8988T (cell line): ENCODE results near the gene MIGA1.
A peak's percentile ranks its signal among the peaks of the same experiment; 100 is the strongest.
"Not testable (repeated sequence)": the region's sequence is repeated elsewhere in the genome, so short reads cannot be mapped to it uniquely, and the experiment has no call there.

Source experiments
- DNase-seq: peaks from one replicate; pipeline ENCODE4 v3.0.0; 2011

MIGA1 gene, protein sequence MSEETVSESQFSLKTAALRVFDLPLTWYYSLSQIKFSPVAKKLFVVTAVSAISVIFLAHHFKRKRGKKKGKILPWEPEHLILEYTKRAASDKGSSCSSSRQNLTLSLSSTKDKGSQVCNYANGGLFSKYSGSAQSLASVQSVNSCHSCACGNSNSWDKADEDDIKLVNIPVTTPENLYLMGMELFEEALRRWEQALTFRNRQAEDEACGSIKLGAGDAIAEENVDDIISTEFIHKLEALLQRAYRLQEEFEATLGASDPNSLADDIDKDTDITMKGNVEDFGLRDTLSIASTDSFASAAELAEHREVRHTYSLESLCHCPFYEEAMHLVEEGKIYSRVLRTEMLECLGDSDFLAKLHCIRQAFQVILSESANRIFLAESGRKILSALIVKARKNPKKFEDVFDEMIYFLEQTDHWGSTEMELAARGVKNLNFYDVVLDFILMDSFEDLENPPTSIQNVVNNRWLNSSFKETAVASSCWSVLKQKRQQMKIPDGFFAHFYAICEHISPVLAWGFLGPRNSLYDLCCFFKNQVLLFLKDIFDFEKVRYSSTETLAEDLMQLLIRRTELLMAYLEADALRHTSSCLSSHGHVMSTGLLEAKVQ

GRCh38 chr1:77779529-77780281, at the start of gene MIGA1:
MIGA1 (plus strand) TSS chr1:77779649; CDS start chr1:77783253, 3,604 bp downstream.
- DNase-seq: peak; percentile 45

- DNase-seq: no peak
Observed at GRCh38 chr1:77732090-77732489, 47.4 kb upstream of the MIGA1 start.

DNA sequence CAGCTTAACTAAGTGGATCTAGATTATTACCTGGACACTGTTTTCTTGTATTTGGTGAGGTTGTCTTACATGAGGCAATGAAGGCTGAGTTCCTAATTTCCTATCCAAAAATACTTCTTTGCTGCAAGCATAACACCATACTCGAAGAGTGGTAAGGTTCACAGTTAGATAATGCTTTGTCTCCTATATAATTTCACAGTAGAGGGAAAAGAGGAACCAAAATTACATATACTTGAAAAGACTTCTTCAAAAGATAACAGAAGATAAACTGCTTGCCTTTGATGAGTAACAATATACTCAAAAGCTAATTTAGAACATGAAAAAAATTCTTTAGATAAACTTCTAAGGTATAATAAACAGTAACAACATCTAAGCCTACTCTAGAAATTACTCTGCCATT, 40.2 kb upstream of the MIGA1 start:
- no peak for DNase-seq

DNA sequence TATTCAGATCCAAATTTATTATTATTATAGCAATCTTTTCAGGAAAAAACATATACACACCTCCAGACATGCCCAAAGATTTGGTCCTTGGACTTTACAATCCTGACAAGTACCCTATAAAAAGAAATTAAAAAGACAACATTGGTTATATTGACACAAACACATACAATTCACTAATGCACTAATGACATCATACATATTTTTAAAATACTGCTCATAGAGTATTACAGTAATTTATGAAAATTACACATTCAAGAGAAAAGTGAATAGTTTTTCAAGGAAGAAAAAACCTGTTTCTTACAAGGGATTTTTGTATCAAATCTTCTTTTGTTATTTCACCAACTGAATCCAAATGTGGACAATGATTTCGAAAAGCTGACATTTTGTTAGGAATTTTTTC, 38.1 kb upstream of the MIGA1 start:
- no peak for DNase-seq

GRCh38 chr1:77742011-77742555, 37.4 kb upstream of the MIGA1 start:
- no peak for DNase-seq

GRCh38 chr1:77744576-77744975, 34.9 kb upstream of the MIGA1 start:
- DNase-seq: no peak

DNA sequence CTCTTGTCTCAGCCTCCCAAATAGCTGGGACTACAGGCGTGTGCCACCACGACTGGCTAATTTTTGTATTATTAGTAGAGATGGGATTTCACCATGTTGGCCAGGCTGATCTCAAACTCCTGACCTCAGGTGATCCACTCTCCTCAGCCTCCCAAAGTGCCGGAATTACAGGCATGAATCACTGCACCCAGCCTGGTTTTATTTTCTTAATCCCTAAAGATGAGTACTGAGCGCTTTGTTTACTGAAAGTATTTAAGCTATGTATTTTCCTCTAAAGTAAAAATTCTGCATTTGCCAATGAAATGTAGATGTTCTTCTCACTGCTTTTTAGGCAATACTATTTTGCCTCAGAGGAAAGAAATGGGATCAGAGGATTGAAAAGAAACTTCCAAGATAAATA, 30.0 kb upstream of the MIGA1 start:
- DNase-seq: not testable (repeated sequence)

DNA sequence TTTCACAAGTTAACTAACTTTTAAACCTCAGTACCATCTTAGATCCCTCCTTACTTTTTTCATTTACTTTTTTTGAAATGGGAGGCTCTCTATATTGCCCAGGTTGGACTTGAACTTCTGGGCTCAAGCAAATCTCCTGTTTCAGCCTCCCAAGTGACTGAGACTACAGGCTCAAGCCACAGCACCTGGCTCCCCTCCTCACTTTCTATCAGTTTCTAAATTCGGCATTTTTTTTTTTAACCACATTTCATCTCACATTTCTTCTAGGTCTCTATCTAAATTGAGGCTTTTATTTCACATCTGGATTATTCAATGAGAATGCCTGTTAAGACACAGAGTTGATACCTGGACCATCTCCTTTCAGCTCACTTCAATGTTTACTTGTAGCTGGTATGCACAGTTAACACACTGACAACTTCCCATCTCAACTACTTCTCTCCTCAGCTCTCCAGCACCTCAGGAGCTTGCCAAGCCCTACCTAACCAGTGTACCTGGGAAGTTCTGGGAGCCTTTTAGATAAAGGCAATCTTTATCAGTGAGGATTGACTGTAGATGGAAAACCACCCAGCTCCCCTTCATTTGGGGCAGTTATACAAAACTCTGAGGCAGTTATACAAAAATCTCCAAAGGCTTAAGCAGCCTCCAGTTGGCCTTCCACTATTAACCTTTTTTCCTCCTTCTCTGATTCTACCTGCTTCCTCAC, 23.2 kb upstream of the MIGA1 start:
- no peak for DNase-seq

DNA sequence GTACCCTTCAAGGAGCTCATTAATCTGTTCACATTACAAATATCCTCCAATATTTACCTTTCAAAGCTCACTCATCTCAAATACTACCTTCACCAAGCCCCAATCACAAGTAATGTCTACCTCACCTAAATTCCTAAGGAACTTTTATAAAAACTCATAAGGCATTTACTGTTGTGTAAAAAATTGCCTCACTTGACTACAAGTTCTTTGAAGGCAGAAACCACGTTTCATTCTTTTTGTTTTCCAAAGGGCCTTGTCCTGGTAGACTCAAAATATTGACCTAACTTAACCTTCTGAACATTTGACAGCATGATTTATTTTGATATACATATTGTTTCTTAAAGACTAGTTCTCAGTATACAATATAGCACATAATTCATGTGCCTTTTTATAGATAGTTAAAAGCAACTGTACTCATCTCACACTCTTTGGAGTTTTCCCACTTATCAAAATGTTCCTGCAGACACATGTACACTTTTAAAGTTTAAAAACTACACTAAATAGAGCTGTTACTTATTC, 22.3 kb upstream of the MIGA1 start:
- DNase-seq: no peak

- DNase-seq: no peak
Observed at GRCh38 chr1:77757603-77758002, 21.8 kb upstream of the MIGA1 start.

DNA sequence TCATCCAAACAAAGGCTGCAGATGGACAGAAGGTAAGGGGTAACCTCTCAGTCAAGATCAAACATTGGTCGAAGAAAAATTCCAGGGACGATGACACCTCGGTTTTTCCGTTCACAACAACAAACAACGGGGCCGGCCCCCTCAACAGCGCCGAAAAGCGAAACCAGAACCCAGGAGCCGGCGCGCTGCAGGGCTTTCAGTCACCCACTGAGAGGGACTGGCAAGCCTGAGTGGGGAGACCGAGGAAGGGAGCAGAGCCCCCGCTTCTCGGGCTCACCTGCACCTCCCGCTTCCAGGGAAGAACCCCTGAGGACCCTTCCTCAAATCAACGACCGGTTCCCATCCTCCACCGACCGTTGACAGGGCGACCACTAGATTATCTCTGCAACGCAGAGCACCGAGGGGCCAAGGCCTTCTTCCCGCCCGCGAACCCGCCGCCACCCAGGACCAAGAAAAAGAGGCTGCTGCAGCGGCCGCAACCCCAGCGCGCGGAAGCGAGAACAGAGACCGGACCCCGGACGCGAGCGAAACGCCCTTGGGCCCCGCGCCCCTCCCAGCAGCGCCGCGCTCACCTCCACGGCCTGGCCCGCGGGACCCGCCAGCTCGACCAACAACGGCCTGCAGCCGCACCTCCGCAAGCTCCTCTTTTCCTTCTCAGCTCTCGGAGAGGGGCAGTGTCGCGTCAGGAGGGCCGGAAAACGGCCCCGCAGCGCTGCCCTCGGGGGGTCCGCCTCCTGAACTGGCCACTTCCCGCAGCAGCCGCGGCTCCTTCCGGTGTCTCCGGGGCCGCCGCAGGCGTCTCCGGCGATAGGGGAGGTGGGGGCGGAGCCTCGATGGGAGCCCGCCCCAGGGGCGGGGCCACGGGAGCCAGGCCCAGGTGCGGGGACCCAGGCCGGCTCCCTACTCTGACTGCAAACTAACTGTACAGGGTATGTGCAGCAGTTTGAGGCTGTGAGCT, 20.1 kb upstream of the MIGA1 start, which contains the start of gene USP33:
USP33 (minus strand) TSS at position 782 of the 958 bp plus-strand sequence. CDS start 18,155 bp downstream, outside the sequence.
- peak; percentile 57 for DNase-seq

DNA sequence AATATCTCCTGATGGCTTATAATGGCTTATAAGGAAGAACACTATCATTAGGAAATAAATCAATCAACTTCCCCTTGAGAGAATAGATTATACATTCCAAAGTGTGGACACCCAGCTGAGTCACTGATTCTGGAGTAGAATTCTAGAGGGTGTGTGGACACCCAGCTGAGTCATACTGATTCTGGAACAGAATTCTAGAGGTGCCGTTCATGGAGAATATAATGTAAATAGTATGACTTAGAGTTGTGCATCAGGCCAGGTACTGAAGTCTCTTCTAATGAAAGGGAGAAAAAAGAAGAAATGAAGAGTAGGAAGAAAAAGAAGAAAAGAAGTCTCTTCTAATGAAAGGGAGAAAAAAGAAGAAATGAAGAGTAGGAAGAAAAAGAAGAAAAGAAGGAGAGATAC, 17.4 kb upstream of the MIGA1 start:
- no peak for DNase-seq

DNA sequence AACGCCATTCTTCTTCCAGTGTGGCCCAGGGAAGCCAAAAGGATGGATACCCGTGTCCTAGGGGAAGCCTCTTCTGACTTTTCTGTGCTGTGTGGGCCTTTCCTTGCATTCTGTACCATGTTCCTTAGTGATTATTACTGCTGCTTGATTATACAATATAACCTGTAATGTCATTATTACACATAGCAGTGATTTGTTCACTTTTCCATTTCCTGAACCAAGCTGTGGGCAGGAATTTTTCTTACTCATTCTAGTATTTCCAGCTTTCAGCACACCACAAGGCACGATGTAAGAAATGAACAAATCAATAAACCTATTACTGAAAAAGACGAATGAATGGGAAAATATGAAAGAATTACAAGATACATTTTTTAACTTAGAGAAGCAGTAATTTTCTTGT, 11.4 kb upstream of the MIGA1 start:
- DNase-seq: no peak

GRCh38 chr1:77776007-77776700, 3.3 kb upstream of the MIGA1 start:
- DNase-seq: no peak

DNA sequence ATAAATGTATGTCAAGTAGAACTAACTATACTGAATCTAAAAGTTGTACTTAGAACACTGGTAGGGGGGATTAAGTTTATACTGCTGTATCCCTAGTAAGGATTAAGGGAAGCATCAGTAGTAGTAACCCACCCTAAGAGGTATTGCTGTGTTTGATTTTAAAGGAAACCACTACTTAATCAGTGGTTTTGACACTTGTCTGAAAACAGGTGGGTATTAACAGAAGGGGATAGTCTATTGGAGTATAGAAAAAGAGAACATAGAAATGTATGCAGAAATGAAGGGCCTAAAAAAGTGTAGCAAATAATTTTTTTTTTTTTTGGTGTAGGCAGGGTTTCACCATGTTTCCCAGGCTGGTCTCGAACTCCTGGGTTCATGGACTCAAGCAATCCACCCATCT, 2.2 kb downstream of the MIGA1 start:
- DNase-seq: no peak

DNA sequence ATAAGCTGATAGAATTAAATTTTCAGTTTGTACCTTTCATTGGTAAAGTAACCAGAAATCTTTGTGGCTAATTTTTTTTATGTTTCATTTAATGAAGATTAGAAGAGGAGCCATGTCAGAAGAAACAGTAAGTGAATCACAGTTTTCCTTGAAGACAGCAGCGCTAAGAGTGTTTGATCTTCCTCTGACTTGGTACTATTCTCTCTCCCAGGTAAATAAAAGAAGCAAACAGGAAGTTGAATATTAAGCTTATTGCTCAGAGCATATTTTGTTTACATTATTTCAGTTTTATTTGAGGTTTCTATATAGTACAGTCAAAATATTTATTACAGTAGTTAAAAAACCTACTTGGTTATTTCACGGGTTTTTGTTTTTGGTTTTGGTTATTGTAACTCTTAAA, 3.7 kb downstream of the MIGA1 start:
- no peak for DNase-seq

GRCh38 chr1:77786093-77786741, 6.8 kb downstream of the MIGA1 start:
- not testable (repeated sequence) for DNase-seq

DNA sequence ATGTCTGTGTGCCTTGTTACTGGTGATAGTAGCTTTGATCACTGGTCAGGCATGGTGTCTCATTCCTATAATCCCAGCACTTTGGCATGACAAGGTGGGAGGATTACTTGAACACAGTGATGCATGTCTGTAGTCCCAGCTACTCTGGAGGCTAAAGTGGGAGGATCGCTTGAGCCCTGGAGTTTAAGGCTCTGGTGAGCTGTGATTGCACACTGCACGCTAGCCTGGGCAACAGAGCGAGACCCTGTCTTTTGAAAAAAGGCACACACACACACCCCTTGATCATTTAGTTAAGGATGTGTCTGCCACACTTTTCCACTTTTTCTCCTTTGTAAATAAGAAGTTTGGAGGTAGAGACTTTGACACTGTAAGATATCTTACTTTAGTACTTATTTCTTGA, 15.1 kb downstream of the MIGA1 start:
- no peak for DNase-seq

DNA sequence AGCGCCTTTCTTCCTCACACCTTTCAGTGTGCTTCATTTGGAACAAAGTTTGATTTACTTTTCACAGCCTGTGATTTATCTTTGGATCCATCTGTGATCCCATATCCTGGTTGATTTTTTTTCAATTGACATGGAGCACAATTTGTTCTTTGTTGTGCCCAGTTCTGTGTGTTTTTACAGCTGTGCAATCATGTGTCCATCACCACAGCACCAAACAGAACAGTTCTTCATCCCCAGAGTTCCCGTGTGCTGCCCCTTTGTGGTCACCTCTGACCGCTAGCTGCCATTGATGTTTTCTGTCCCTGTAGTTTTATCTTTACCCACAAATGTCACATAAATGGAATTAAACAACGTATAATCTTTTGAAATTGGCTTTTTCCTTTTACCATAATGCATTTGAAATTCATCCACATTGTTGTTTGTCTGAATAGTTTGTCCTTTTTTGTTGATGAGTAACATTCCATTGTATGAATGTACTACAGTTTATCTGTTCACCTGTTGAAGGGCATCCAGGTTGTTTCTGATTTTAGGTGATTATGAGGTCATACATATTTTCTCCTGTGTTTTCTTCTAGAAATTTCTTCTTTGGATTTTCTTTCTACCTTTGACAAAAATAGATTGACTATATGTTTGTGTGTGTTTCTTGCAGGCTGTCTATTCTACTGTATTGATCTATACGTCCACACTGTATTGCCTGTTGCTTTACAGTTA, 17.4 kb downstream of the MIGA1 start:
- DNase-seq: no peak
